GM12801 (cell line): Measurements from ENCODE around the gene LYPD5.

Experiments used
- CTCF ChIP-seq: IDR thresholded peaks from one replicate; pipeline ENCODE4 v1.5.1; 2011; ENCODE audit warnings: control low read depth; ENCODE audit not compliant: insufficient read length; ENCODE audit errors: extremely low read depth

The LYPD5 gene

GRCh38 chr19:43760941-43761340 lies 41.3 kb downstream of the LYPD5 start:
- TF ChIP-seq CTCF: no peak

DNA sequence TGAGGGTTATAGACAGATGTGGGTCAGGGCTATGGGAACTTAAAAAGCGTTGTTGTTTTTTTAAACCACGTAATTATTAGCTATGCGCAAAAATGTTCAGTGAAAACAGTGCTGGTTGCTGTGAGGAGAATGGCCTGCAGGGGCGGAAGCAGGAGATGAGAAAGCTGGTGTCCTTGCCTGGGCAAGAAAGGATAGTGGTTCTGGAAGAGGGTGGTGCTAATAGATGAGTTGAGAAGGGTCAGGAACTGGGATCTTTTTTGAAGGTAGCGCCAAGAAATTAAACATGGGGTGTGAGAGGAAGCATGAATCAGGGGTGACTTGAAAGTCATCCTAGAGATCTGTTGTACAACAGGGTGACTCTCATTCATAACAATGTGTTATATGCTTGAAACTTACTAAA lies 42.7 kb downstream of the LYPD5 start:
- no peak for TF ChIP-seq CTCF

GRCh38 chr19:43755256-43755801 lies 46.9 kb downstream of the LYPD5 start:
- TF ChIP-seq CTCF: no peak

- TF ChIP-seq CTCF: no peak
These were observed 47.6 kb downstream of the LYPD5 start, which contains the start of gene SMG9 for GRCh38 chr19:43754503-43755255. Gene SMG9 (minus strand): TSS chr19:43754962. CDS start chr19:43750741, 4,221 bp downstream.

DNA sequence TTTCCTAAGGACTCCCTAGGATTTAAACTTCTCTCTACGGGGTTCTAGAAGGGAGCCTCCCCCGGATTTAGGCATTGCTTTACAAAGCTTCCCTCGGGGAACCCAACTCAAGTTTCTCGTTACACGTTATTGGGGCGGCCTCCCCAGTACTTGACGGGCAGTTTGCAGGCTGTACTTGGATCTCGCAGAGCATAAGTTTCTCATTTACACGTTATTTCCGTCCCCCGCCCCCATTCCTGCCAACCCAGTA lies 48.1 kb downstream of the LYPD5 start:
- TF ChIP-seq CTCF: no peak

DNA sequence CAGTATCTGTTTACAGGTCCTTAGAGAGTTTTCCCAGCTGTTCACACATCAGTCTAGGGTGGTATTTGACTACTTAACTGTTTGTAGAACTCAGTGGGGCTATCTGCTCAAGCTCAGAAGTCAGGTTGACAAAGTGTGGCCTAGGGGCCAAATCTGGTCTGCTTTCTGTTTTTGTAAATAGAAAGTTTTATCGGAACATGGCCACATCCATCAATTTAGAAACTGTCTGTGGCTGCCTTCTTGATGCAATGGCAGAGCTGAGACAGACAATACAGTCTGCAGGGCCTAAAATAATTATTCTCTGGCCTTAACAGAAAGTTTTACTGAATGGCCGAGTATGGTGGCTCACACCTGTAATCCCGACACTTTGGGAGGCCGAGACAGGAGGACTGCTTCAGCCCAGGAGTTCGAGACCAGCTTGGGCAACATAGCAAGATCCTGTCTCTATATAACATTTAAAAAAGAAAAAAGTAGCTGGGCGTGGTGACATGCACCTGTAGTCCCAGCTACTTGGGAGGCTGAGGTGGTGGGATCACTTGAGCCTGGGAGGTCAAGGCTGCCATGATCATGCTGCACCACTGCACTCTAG lies 49.9 kb downstream of the LYPD5 start:
- TF ChIP-seq CTCF: no peak

GRCh38 chr19:43751466-43752220 lies 50.6 kb downstream of the LYPD5 start:
- no peak for TF ChIP-seq CTCF
